ENCODE results near the gene EXOSC3.
"Not testable (repeated sequence)": the region's sequence is repeated elsewhere in the genome, so short reads cannot be mapped to it uniquely, and the experiment has no call there.

EXOSC3 gene

DNA sequence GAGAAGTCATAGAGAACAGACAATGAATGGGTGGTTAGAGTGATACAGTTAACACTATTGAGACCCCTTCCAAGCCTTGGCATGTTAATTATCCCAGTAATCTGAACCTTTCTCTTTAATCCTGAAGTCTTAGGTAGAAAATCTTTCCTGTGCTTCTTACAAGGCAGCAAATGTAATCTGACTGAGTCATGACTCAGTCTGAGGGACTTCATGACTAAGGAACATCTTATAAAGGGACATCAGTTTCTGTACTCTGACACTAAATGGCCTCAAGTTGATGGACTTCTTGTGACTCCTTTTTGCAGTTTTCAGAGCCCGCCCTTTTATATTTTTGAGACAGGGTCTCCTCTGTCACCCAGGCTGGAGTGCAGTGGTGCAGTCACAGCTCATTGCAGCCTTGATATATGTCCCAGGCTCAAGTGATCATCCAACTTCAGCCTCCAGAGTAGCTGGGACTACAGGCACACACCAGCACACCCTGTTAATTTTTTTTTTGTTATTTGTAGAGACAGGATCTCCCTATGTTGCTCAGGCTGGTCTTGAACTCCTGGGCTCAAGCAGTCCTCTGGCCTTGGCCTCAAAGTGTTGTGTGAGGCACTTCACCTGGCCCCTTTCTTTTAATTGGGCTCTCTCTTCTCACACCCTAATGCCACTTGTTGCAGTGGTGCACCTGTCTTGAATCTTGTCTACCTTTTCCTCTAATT lies 9.5 kb downstream of the EXOSC3 start:
- TF ChIP-seq CTCF (IDR thresholded peaks at IDR 0.05; ENCODE audit: insufficient read depth, low read depth, low read length, missing control alignments), result no peak
- no peak for DNase-seq (ENCODE audit: low read depth)
- H3K4me3 ChIP-seq (ENCODE audit: low read depth, low read length), result no peak overlapping the region

- no peak for DNase-seq (ENCODE audit: low read depth)
- H3K4me3 ChIP-seq (ENCODE audit: low read depth, low read length), result no peak overlapping the region
- no peak for TF ChIP-seq CTCF (IDR thresholded peaks at IDR 0.05; ENCODE audit: insufficient read depth, low read depth, low read length, missing control alignments)
Observed at GRCh38 chr9:37769995-37770394, 14.9 kb downstream of the EXOSC3 start.

GRCh38 chr9:37769306-37769705 lies 15.6 kb downstream of the EXOSC3 start:
- DNase-seq (ENCODE audit: low read depth), result no peak
- H3K4me3 ChIP-seq (ENCODE audit: low read depth, low read length), result no peak overlapping the region
- TF ChIP-seq CTCF (IDR thresholded peaks at IDR 0.05; ENCODE audit: insufficient read depth, low read depth, low read length, missing control alignments), result no peak

DNA sequence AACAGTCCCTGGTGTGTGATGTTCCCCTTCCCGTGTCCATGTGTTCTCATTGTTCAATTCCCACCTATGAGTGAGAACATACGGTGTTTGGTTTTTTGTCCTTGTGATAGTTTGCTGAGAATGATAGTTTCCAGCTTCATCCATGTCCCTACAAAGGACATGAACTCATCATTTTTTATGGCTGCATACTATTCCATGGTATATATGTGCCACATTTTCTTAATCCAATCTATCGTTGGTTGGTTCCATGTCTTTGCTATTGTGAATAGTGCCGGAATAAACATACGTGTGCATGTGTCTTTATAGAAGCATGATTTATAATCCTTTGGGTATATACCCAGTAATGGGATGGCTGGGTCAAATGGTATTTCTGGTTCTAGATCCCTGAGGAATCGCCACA lies 19.6 kb downstream of the EXOSC3 start:
- DNase-seq (ENCODE audit: low read depth); H3K4me3 ChIP-seq (ENCODE audit: low read depth, low read length): not testable (repeated sequence)

DNA sequence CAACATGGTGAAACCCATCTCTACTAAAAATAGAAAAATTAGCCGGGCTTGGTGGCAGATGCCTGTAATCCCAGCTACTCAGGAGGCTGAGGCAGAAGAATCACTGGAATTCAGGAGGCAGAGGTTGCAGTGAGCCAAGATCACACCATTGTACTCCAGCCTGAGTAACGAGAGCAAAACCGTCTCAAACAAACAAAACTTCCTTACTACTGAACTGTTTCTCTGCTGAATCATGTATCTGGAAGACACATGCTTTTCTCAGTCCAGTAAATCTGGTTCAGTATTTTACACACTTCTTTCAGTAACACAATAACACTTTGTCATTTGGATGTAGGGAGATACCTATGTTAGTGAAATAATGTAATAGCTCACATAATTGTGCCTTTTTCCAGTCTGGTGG lies 23.4 kb downstream of the EXOSC3 start:
- TF ChIP-seq CTCF (IDR thresholded peaks at IDR 0.05; ENCODE audit: insufficient read depth, low read depth, low read length, missing control alignments), result no peak
- DNase-seq (ENCODE audit: low read depth), result no peak
- no peak overlapping the region for H3K4me3 ChIP-seq (ENCODE audit: low read depth, low read length)

- no peak overlapping the region for H3K4me3 ChIP-seq (ENCODE audit: low read depth, low read length)
- TF ChIP-seq CTCF (IDR thresholded peaks at IDR 0.05; ENCODE audit: insufficient read depth, low read depth, low read length, missing control alignments), result no peak
- no peak for DNase-seq (ENCODE audit: low read depth)
Observed at GRCh38 chr9:37760416-37761161, 24.3 kb downstream of the EXOSC3 start.

GRCh38 chr9:37758747-37759146 lies 26.1 kb downstream of the EXOSC3 start:
- H3K4me3 ChIP-seq (ENCODE audit: low read depth, low read length), result no peak overlapping the region
- no peak for TF ChIP-seq CTCF (IDR thresholded peaks at IDR 0.05; ENCODE audit: insufficient read depth, low read depth, low read length, missing control alignments)
- DNase-seq (ENCODE audit: low read depth), result no peak
